ENCODE data around the gene FAM131C. TPM values are rescaled to one million over a fixed set of nuclear protein-coding genes. Genes with fewer than 3 reads are reported as not detected.

Gene FAM131C
- total RNA-seq, 2 donors from 2014 or later: 0.66 to 2.5 TPM

DNA sequence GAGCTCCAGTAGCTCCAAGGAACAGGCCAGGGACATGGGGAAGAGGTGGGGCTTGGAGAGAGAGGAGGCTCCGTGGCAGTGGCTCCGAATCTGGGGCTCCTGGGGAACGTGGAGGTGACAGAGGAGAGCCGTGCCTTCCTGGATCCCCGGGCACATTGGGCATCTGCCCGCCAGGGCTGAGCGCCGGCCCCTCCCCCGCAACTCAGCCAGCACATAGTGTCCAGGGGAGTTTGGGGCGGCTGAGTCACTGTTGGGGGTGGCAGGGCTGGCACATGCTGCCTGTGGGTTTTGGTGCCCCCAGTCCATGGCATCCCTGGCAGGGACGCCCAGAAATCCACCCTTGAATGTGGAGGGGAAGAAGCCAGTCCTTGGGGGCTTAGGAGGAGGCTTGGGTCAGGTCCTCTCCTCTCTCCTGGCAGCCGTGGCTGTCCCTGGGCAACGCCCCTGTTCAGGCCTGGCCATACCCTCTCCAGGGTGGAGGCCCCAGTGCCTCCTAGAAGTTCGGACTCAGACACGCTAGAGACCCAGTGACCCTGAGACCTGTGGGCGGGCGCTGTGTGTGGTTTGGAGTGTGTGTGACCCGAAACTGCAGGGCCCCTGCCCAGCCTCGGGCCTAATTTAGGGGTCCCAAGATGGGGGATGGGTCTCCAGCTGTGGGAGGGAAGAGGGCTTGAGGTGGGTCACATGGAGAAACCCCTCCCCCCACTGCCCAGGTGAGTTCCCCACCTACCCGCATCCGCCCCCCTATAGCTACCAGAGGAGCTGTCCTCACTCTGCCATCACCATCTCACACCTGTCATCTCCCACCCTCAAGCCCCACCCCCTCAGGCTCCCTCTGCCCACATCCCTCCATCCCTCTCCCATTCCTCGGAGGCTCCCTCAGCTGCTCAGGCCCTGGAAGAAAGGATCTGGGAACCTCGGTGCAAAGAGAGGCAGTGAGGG, 57.2 kb downstream of the FAM131C start:
- WGBS, 2 experiments (ENCODE audit: insufficient coverage in 1 of 2, insufficient read length in 1 of 2): 87 to 94% methylated on average over 7 to 23 of the region's 23 CpGs
- H3K27me3 ChIP-seq (ENCODE audit: control insufficient read depth, insufficient read depth, low read length, poor library complexity, severe bottlenecking): no peaks in the 10 kb centered on the region
- H3K9me3 Mint-ChIP-seq: no peaks in the 10 kb centered on the region
- no peak overlapping the region for H3K4me3 ChIP-seq (ENCODE audit: low read length)
- H3K36me3 Mint-ChIP-seq (ENCODE audit: low read depth): no peaks in the 10 kb centered on the region
- no peak overlapping the region for H3K9ac ChIP-seq (ENCODE audit: extremely low read depth, low read length, poor library complexity, severe bottlenecking)
- no peak overlapping the region for H3K4me3 Mint-ChIP-seq
- H3K27ac ChIP-seq (ENCODE audit: low read depth, low read length): no peak overlapping the region
- DNase-seq: no peak
- H3K36me3 ChIP-seq (ENCODE audit: control insufficient read depth, insufficient read depth, low read length): no peaks in the 10 kb centered on the region
- no peak overlapping the region for H3K27ac Mint-ChIP-seq
- H3K27me3 Mint-ChIP-seq (ENCODE audit: insufficient read depth): peaks cover 15% of the 10 kb centered on the region
- H3K9me3 ChIP-seq (ENCODE audit: control insufficient read depth, low read length): no peaks in the 10 kb centered on the region
- TF ChIP-seq, protein P1, sequence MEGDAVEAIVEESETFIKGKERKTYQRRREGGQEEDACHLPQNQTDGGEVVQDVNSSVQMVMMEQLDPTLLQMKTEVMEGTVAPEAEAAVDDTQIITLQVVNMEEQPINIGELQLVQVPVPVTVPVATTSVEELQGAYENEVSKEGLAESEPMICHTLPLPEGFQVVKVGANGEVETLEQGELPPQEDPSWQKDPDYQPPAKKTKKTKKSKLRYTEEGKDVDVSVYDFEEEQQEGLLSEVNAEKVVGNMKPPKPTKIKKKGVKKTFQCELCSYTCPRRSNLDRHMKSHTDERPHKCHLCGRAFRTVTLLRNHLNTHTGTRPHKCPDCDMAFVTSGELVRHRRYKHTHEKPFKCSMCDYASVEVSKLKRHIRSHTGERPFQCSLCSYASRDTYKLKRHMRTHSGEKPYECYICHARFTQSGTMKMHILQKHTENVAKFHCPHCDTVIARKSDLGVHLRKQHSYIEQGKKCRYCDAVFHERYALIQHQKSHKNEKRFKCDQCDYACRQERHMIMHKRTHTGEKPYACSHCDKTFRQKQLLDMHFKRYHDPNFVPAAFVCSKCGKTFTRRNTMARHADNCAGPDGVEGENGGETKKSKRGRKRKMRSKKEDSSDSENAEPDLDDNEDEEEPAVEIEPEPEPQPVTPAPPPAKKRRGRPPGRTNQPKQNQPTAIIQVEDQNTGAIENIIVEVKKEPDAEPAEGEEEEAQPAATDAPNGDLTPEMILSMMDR (conservative IDR thresholded peaks at IDR 0.05): no peak
- H3K4me1 Mint-ChIP-seq: peaks cover 19% of the 10 kb centered on the region
- H3K4me1 ChIP-seq (ENCODE audit: control insufficient read depth, insufficient read depth, low read length): peaks cover 5% of the 10 kb centered on the region

DNA sequence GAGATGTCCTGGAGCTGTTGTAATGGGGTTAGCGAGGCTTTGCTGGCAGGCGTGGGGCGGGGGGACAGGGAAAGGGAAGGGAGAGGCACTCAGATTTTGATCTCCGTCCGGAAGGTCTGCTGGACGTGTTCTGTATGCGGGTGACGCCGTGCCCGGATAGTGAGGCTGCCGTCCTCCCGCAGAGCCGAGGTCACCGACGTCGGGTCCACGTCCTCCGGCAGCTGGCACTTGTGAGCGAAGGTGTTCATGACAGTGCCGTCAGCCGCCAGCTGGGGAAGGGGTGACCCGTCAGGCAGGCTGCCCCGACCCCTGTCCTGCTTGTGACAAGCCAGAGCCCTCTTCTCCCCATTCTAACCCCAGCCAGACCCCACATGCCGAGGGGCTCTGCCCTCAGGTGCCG, 58.0 kb downstream of the FAM131C start:
- H3K27me3 ChIP-seq (ENCODE audit: control insufficient read depth, insufficient read depth, low read length, poor library complexity, severe bottlenecking): no peaks in the 10 kb centered on the region
- no peak overlapping the region for H3K4me3 Mint-ChIP-seq
- no peaks in the 10 kb centered on the region for H3K36me3 Mint-ChIP-seq (ENCODE audit: low read depth)
- H3K4me3 ChIP-seq (ENCODE audit: low read length): no peak overlapping the region
- H3K9me3 Mint-ChIP-seq: no peaks in the 10 kb centered on the region
- H3K4me1 Mint-ChIP-seq: peaks cover 19% of the 10 kb centered on the region
- peaks cover 13% of the 10 kb centered on the region for H3K27me3 Mint-ChIP-seq (ENCODE audit: insufficient read depth)
- no peak overlapping the region for H3K9ac ChIP-seq (ENCODE audit: extremely low read depth, low read length, poor library complexity, severe bottlenecking)
- 93 to 96% methylated on average over 14 to 25 of the region's 25 CpGs for WGBS, 2 experiments (ENCODE audit: insufficient coverage in 1 of 2, insufficient read length in 1 of 2)
- peaks cover 5% of the 10 kb centered on the region for H3K4me1 ChIP-seq (ENCODE audit: control insufficient read depth, insufficient read depth, low read length)
- H3K36me3 ChIP-seq (ENCODE audit: control insufficient read depth, insufficient read depth, low read length): no peaks in the 10 kb centered on the region
- TF ChIP-seq, protein P1 (conservative IDR thresholded peaks at IDR 0.05): no peak
- H3K9me3 ChIP-seq (ENCODE audit: control insufficient read depth, low read length): no peaks in the 10 kb centered on the region
- DNase-seq: no peak
- H3K27ac Mint-ChIP-seq: no peak overlapping the region
- H3K27ac ChIP-seq (ENCODE audit: low read depth, low read length): no peak overlapping the region

DNA sequence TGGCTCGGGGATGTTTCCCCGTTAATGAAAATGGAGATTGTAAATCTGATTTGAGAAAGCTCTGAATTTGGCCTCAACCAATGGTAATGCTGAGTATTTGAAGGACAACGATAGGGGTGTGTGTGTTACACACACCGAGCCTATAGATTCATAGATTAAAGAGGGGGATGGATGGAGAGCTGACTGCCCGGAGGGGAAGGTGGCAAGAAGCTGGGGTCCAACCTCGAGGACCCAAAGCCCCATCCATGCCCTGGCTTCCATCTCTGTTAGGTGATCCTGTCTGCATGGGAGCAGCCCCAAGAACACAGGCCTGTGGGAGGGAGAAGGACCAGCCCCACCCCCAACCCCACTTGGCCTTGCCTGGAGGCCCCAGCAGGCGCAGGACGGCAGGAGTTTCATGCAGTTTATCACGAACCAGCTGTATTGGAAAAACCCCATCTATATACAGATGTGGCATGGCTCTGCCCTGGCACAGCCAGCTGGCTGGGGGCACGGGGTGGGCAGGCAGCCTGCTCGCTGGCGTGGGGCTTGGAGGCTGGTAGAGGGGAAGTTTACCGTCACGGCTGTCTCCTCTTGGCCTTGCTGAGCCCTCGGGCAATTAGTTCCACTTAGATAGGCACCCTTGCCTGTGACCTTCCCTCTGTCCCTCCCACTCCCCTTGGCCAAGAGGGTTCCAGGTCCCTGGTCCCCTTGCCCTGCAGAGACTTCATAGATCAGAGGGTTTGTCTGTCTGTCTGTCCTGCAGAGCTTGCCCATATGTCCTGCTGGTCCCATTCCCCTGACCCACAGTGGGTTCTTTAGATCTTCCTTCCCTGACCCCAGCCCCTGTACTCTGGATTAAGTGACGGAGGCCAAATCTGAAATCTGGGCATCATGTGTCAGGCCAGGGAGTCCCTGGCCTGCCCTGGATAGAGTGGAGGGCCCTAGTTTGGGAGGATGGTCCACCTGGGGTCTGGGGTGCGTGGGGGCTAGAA, 58.7 kb downstream of the FAM131C start:
- Histone ChIP-seq H3K9me3 (ENCODE audit: control insufficient read depth, low read length) (no peaks in the 10 kb centered on the region), H3K27me3 (ENCODE audit: control insufficient read depth, insufficient read depth, low read length, poor library complexity, severe bottlenecking) (no peaks in the 10 kb centered on the region), H3K27ac (ENCODE audit: low read depth, low read length) (no peak overlapping the region), H3K9ac (ENCODE audit: extremely low read depth, low read length, poor library complexity, severe bottlenecking) (no peak overlapping the region), H3K4me1 (ENCODE audit: control insufficient read depth, insufficient read depth, low read length) (peaks cover 5% of the 10 kb centered on the region), H3K4me3 (ENCODE audit: low read length) (no peak overlapping the region), H3K36me3 (ENCODE audit: control insufficient read depth, insufficient read depth, low read length) (no peaks in the 10 kb centered on the region)
- no peaks in the 10 kb centered on the region for H3K36me3 Mint-ChIP-seq (ENCODE audit: low read depth)
- 92 to 93% methylated on average over 7 to 17 of the region's 17 CpGs for WGBS, 2 experiments (ENCODE audit: insufficient coverage in 1 of 2, insufficient read length in 1 of 2)
- H3K27me3 Mint-ChIP-seq (ENCODE audit: insufficient read depth): peaks cover 7% of the 10 kb centered on the region
- H3K9me3 Mint-ChIP-seq: no peaks in the 10 kb centered on the region
- H3K4me1 Mint-ChIP-seq: peaks cover 19% of the 10 kb centered on the region
- H3K4me3 Mint-ChIP-seq: no peak overlapping the region
- no peak overlapping the region for H3K27ac Mint-ChIP-seq
- TF ChIP-seq, protein P1 (conservative IDR thresholded peaks at IDR 0.05): no peak
- no peak for DNase-seq
